K562 (cell line): ENCODE results near the gene KCNF1.

Experiments used
- ARID4B ChIP-seq: sonication (generic); formaldehyde crosslinking; IDR thresholded peaks from 2 replicates; pipeline ENCODE4 v1.8.0; 2022; ENCODE audit warnings: mild to moderate bottlenecking, missing genetic modification reagents
- CTCF ChIP-seq, 3 experiments: IDR thresholded peaks in 2 of 3; conservative IDR thresholded peaks in 1 of 3; 2 replicates each; pipeline ENCODE4 v1.5.1; 2011 to 2012; ENCODE audit warnings: low read length in 3 of 3, mild to moderate bottlenecking in 3 of 3, control low read depth in 2 of 3, improper control_type of control experiment in 1 of 3, inconsistent platforms in 1 of 3, low read depth in 1 of 3, mixed read lengths in 1 of 3, moderate library complexity in 1 of 3; ENCODE audit not compliant: insufficient read depth in 2 of 3
- E2F1 ChIP-seq: sonication (generic); formaldehyde crosslinking; IDR thresholded peaks from 2 replicates; pipeline ENCODE4 v1.8.1; 2023; ENCODE audit warnings: mild to moderate bottlenecking, missing genetic modification reagents, moderate library complexity
- POLR2A ChIP-seq: fragments of 450-650 bp; conservative IDR thresholded peaks from 2 replicates; pipeline ENCODE4 v1.6.1; 2016
- POLR2AphosphoS5 ChIP-seq: IDR thresholded peaks from 2 replicates; pipeline ENCODE4 v1.6.1; 2011; ENCODE audit warnings: mild to moderate bottlenecking, low read depth, low read length, moderate library complexity; ENCODE audit not compliant: control insufficient read depth, insufficient read depth
- UBTF ChIP-seq, 2 experiments: IDR thresholded peaks; 2 replicates each; pipeline ENCODE4 v1.6.1; 2012; ENCODE audit warnings: improper control_type of control experiment in 2 of 2, low read depth in 2 of 2, low read length in 2 of 2, borderline replicate concordance in 1 of 2
- XRCC5 ChIP-seq: fragments of 200-400 bp; formaldehyde crosslinking; IDR thresholded peaks from 2 replicates; pipeline ENCODE4 v1.6.1; 2017; ENCODE audit warnings: low read depth, mild to moderate bottlenecking, low read length

- TF ChIP-seq ARID4B: no peak
- no peak for TF ChIP-seq CTCF (IDR thresholded peaks at IDR 0.05 in 2 of 3, conservative IDR thresholded peaks at IDR 0.05 in 1 of 3; ENCODE audit: insufficient read depth in 2 of 3, low read depth in 1 of 3, low read length in 3 of 3)
- no peak for TF ChIP-seq UBTF (IDR thresholded peaks at IDR 0.05; ENCODE audit: borderline replicate concordance in 1 of 2, low read depth in 2 of 2, low read length in 2 of 2)
- no peak for TF ChIP-seq POLR2AphosphoS5
- TF ChIP-seq E2F1 (CRISPR knock-in tag): no peak
- no peak for TF ChIP-seq XRCC5
- no peak for TF ChIP-seq POLR2A
These were observed 39.8 kb upstream of the KCNF1 start for GRCh38 chr2:10871978-10872377.
